Activated CD8-positive, alpha-beta T cell treated with anti-CD3 and anti-CD28 coated beads, Interleukin-2, amount 10 ng/mL, durations not matched to agents 7 days and 5 days (primary cell): ENCODE data around the gene KIF26A. TPM values are rescaled to one million over a fixed set of nuclear protein-coding genes. Genes with fewer than 3 reads are reported as not detected.

ENCODE experiments used
- ATAC-seq: fragments of 150-1000 bp; cut with Tn5 transposase; one replicate; pipeline ENCODE4 v1.10.0; 2021; ENCODE audit warnings: moderate library complexity
- CTCF ChIA-PET: fragments of 350-600 bp; sonication (Branson Sonifier 250); formaldehyde crosslinking; loops from one replicate; lab custom pipeline; 2021; ENCODE audit warnings: antibody characterized with exemption; lab: Charles Lee
- POLR2A ChIA-PET: fragments of 350-600 bp; sonication (Branson Sonifier 250); formaldehyde crosslinking; loops from one replicate; lab custom pipeline; 2021; ENCODE audit warnings: antibody characterized with exemption; lab: Charles Lee
- DNase-seq: peaks from one replicate; pipeline ENCODE4 v3.0.0-alpha.2; 2020
- H3K27ac Mint-ChIP-seq: one replicate; pipeline ENCODE4 v1.8.0; 2021; ENCODE audit warnings: mild to moderate bottlenecking, mixed read lengths
- H3K27me3 Mint-ChIP-seq: one replicate; pipeline ENCODE4 v1.8.0; 2021; ENCODE audit warnings: low read depth, mixed read lengths
- H3K36me3 Mint-ChIP-seq: one replicate; pipeline ENCODE4 v1.8.0; 2021; ENCODE audit warnings: low read depth, mixed read lengths
- H3K4me1 Mint-ChIP-seq: one replicate; pipeline ENCODE4 v1.8.0; 2021; ENCODE audit warnings: low read depth, mixed read lengths
- H3K4me3 Mint-ChIP-seq: one replicate; pipeline ENCODE4 v1.8.0; 2021; ENCODE audit warnings: mild to moderate bottlenecking, mixed read lengths
- H3K9me3 Mint-ChIP-seq: one replicate; pipeline ENCODE4 v1.8.0; 2022; ENCODE audit warnings: mixed read lengths; ENCODE audit not compliant: insufficient read depth
- total RNA-seq, 2 experiments: library from RNA; stranded (reverse); gene quantifications; one replicate each; pipeline ENCODE4 v1.2.3, GENCODE V29; 2021

The KIF26A gene
- total RNA-seq: under 1 TPM; 0.26 TPM

- DNase-seq: no peak
Observed at GRCh38 chr14:104138098-104138717, at the start of gene KIF26A. Gene KIF26A (plus strand): TSS chr14:104138587. CDS start chr14:104138723, 136 bp downstream.

DNA sequence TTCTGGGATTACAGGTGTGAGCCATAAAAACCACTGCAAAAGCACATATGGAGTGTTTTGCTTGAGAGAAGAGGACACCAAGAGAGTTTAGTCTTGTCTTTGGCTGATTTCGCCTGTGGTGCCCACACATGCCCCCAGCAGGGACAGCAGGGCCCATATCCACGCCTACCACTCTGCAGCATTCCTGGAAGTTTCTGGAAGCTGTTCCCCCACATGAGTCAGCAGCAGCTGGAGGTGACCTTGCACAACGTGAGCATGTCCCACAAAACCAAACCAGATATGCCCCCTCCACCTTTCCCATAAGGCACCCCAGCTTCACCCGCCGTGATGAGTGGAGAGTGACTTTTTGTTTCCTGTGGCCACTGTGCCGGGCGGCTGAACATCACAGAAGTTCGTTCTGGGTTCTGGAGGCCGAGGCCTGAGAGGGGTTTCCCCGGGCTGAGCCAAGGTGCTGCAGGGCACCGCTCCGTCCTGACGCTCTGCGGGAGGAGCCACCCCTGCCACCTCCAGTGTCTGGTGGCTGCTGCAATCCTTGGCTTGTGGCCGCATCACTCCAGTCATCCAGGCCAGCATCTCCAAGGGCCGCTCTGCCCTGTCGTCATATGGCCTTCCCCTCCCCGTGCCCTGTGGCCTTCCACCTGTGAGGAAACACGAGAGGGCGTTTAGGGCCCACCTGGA lies 48.2 kb upstream of the KIF26A start:
- Mint-ChIP-seq H3K27me3 (no peaks in the 10 kb centered on the region), H3K4me3 (no peak overlapping the region), H3K9me3 (no peaks in the 10 kb centered on the region), H3K36me3 (no peaks in the 10 kb centered on the region), H3K4me1 (peaks cover 4% of the 10 kb centered on the region), H3K27ac (no peak overlapping the region)
- no peak for ATAC-seq
- CTCF ChIA-PET: no interaction called here
- no peak for DNase-seq
- POLR2A ChIA-PET: no interaction called here

More at GRCh38 chr14:104138098-104138717, at the start of gene KIF26A:
- Mint-ChIP-seq H3K4me3 (no peak within 1 kb of the TSS), H3K27ac (no peak within 1 kb of the TSS), H3K4me1 (peaks cover 10% of the 10 kb centered on the region), H3K9me3 (no peaks in the 10 kb centered on the region), H3K27me3 (peaks cover 20% of the 10 kb centered on the region), H3K36me3 (no peaks in the 10 kb centered on the region)
- CTCF ChIA-PET: interaction anchor here (0.7 to 1.1 kb wide), 3 partner anchors 23 to 426 kb away, joined by 3 to 8 read pairs (median 4); no protein-coding TSS in a partner anchor
- peak; percentile 34 for ATAC-seq
- POLR2A ChIA-PET: no interaction called here

GRCh38 chr14:104091061-104091926 lies 47.1 kb upstream of the KIF26A start:
- ChIA-PET POLR2A (no interaction called here), CTCF (interaction anchor here (3.7 kb wide), 1 partner anchor 13 kb away, joined by 25 read pairs; no protein-coding TSS in a partner anchor)
- Mint-ChIP-seq H3K9me3 (no peaks in the 10 kb centered on the region), H3K4me3 (no peak overlapping the region), H3K4me1 (peaks cover 4% of the 10 kb centered on the region), H3K36me3 (no peaks in the 10 kb centered on the region), H3K27me3 (no peaks in the 10 kb centered on the region), H3K27ac (no peak overlapping the region)
- no peak for ATAC-seq
- DNase-seq: no peak

GRCh38 chr14:104091927-104092771 lies 46.2 kb upstream of the KIF26A start:
- H3K27me3 Mint-ChIP-seq: no peaks in the 10 kb centered on the region
- ChIA-PET CTCF (interaction anchor here (3.7 kb wide), 1 partner anchor 14 kb away, joined by 25 read pairs; no protein-coding TSS in a partner anchor), POLR2A (no interaction called here)
- H3K36me3 Mint-ChIP-seq: no peaks in the 10 kb centered on the region
- DNase-seq: no peak
- no peaks in the 10 kb centered on the region for H3K9me3 Mint-ChIP-seq
- ATAC-seq: no peak
- H3K27ac Mint-ChIP-seq: no peak overlapping the region
- H3K4me3 Mint-ChIP-seq: no peak overlapping the region
- peaks cover 4% of the 10 kb centered on the region for H3K4me1 Mint-ChIP-seq

DNA sequence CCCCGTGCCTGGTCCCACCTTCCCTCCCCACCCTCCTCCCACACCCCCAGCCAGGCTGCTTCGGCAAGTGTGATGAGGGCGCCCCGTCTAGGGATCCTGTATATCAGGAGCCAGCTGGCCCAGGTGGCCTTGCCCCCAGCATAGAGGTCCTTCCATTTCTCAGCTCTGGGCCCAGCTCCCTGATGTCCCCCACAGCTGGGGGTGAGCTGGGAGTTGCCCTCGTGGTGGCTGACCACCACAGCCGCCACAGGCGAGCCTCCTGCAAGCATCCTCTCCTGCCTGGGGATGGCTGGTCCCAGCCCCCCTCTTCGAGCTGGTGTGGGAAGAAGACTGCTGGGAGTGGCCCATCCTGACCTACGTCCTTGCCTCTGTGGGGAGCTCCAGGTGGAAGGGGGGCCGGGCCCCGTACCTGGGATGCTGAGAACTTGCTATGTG lies 45.4 kb upstream of the KIF26A start:
- POLR2A ChIA-PET: no interaction called here
- no peak for ATAC-seq
- H3K4me1 Mint-ChIP-seq: peaks cover 4% of the 10 kb centered on the region
- no peaks in the 10 kb centered on the region for H3K9me3 Mint-ChIP-seq
- no peaks in the 10 kb centered on the region for H3K27me3 Mint-ChIP-seq
- H3K36me3 Mint-ChIP-seq: no peaks in the 10 kb centered on the region
- H3K27ac Mint-ChIP-seq: no peak overlapping the region
- no peak overlapping the region for H3K4me3 Mint-ChIP-seq
- CTCF ChIA-PET: interaction anchor here (3.7 kb wide), 1 partner anchor 15 kb away, joined by 25 read pairs; no protein-coding TSS in a partner anchor
- no peak for DNase-seq

DNA sequence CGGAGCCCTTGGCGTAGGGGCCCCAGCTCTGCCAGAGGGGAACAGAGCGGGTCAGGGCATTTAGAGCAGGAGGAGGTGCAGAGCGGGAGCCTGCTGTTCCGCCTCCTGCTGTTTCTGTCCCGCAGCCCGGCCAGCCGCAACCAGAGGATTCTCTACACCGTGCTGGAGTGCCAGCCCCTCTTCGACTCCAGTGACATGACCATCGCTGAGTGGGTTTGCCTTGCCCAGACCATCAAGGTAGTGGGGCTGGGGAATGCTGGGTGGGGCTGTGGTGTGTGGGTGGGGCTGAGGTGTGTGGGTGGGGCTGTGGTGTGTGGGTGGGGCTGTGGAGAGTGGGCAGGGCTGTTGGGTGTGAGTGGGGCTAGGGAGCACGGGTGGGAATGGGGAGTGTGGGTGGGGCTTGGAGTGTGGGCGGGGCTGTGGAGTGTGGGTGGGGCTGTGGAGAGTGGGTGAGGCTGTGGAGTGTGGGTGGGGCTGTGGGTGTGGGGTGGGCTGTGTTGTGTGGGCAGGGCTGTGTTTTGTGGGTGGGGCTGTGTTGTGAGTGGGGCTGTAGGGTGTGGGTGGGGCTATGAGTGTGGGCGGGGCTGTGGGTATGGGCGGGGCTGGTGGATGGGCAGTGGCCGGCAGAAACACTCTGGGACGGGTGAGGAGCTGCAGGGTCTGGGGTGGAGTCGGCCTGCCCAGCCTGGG lies 44.9 kb upstream of the KIF26A start:
- no peak overlapping the region for H3K27ac Mint-ChIP-seq
- POLR2A ChIA-PET: interaction anchor here (0.7 kb wide), 1 partner anchor 414 kb away, joined by 3 read pairs; no protein-coding TSS in a partner anchor
- no peaks in the 10 kb centered on the region for H3K9me3 Mint-ChIP-seq
- peak; percentile 63 for ATAC-seq
- CTCF ChIA-PET: interaction anchor here (1.3 to 3.7 kb wide), 3 partner anchors 15 to 471 kb away, joined by 3 to 25 read pairs (median 7); no protein-coding TSS in a partner anchor
- DNase-seq: peak; percentile 26
- no peak overlapping the region for H3K4me3 Mint-ChIP-seq
- H3K27me3 Mint-ChIP-seq: no peaks in the 10 kb centered on the region
- H3K4me1 Mint-ChIP-seq: peaks cover 4% of the 10 kb centered on the region
- H3K36me3 Mint-ChIP-seq: no peaks in the 10 kb centered on the region

- Mint-ChIP-seq H3K4me1 (peaks cover 4% of the 10 kb centered on the region), H3K27me3 (no peaks in the 10 kb centered on the region), H3K36me3 (no peaks in the 10 kb centered on the region), H3K4me3 (no peak overlapping the region), H3K27ac (no peak overlapping the region), H3K9me3 (no peaks in the 10 kb centered on the region)
- ATAC-seq (no peak), DNase-seq (no peak)
- ChIA-PET CTCF (interaction anchor here (1.3 to 3.7 kb wide), 3 partner anchors 15 to 470 kb away, joined by 3 to 25 read pairs (median 7); no protein-coding TSS in a partner anchor), POLR2A (interaction anchor here (0.7 kb wide), 1 partner anchor 413 kb away, joined by 3 read pairs; no protein-coding TSS in a partner anchor)
Observed at GRCh38 chr14:104094056-104094708, 44.2 kb upstream of the KIF26A start.

- DNase-seq: peak; percentile 80
- peak; percentile 73 for ATAC-seq
- no peaks in the 10 kb centered on the region for H3K9me3 Mint-ChIP-seq
- CTCF ChIA-PET: interaction anchor here (1.3 to 3.7 kb wide), 3 partner anchors 15 to 469 kb away, joined by 3 to 25 read pairs (median 7); no protein-coding TSS in a partner anchor
- peaks cover 4% of the 10 kb centered on the region for H3K4me1 Mint-ChIP-seq
- no peak overlapping the region for H3K27ac Mint-ChIP-seq
- POLR2A ChIA-PET: no interaction called here
- H3K36me3 Mint-ChIP-seq: no peaks in the 10 kb centered on the region
- H3K4me3 Mint-ChIP-seq: no peak overlapping the region
- H3K27me3 Mint-ChIP-seq: no peaks in the 10 kb centered on the region
Observed at GRCh38 chr14:104094709-104095425, 43.5 kb upstream of the KIF26A start.

DNA sequence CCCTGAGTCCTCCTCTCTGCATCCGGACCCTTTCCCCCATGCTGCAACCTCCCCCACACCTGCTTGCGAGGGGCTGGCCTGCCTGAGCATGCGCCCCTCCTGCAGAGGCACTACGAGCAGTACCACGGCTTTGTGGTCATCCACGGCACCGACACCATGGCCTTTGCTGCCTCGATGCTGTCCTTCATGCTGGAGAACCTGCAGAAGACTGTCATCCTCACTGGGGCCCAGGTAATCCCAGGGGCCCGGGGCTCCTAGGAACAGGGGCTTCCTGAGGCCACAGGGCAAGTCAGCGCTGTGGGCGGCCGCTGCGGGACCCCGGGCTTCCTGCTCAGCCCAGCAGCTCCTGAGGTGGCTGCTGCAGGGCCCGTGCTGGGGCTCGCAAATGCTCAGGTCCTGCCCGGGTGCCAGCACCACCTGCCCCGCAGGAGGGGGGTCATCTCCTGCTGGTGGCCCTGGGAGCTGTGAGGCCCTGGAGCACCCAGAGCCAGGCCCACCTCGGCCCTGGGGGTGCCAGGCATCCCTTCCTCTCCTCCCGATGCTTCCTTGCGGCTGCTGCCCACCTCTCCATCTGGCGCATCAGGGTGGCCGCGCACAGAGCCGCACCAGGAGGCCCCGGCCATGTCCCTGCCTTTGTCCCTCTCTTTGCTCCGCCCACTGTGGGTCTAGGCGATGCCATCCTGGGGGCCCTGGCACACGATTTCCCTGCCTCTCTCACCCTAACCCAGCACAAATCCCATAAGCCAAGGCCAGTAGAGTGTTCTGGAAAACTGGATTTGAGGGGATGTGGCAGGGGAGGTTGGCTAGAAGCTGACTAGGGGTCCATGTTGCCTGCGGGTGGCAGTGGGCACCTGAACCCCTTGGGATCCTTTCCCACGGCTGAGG lies 42.7 kb upstream of the KIF26A start:
- no peak for ATAC-seq
- no peaks in the 10 kb centered on the region for H3K36me3 Mint-ChIP-seq
- no peak overlapping the region for H3K4me3 Mint-ChIP-seq
- H3K4me1 Mint-ChIP-seq: peaks cover 4% of the 10 kb centered on the region
- no peaks in the 10 kb centered on the region for H3K27me3 Mint-ChIP-seq
- H3K9me3 Mint-ChIP-seq: no peaks in the 10 kb centered on the region
- no peak for DNase-seq
- POLR2A ChIA-PET: no interaction called here
- CTCF ChIA-PET: interaction anchor here (0.6 to 1.9 kb wide), 3 partner anchors 421 to 469 kb away, joined by 3 to 7 read pairs (median 3); no protein-coding TSS in a partner anchor
- no peak overlapping the region for H3K27ac Mint-ChIP-seq
